ENCODE measurements around the gene NDUFA3.

DNA sequence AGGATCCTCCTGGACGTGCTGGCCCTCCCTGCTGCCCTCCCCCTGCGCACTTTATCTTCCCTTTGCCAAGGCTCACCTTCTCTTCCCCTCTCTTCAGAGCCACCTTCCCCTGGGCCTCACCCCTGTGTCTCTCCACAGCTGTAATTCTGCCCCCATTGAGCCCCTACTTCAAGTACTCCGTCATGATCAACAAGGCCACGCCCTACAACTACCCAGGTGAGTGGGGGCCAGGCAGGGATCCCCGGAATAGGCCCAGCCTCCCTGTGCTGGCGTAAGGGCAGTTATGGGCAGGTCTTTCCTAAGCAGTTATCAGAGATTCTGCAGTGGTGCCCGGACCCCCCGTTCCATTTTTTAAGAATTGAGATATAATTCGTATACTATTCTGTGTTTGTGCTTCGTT lies 3.1 kb downstream of the NDUFA3 start:
- TF ChIP-seq, protein P1, sequence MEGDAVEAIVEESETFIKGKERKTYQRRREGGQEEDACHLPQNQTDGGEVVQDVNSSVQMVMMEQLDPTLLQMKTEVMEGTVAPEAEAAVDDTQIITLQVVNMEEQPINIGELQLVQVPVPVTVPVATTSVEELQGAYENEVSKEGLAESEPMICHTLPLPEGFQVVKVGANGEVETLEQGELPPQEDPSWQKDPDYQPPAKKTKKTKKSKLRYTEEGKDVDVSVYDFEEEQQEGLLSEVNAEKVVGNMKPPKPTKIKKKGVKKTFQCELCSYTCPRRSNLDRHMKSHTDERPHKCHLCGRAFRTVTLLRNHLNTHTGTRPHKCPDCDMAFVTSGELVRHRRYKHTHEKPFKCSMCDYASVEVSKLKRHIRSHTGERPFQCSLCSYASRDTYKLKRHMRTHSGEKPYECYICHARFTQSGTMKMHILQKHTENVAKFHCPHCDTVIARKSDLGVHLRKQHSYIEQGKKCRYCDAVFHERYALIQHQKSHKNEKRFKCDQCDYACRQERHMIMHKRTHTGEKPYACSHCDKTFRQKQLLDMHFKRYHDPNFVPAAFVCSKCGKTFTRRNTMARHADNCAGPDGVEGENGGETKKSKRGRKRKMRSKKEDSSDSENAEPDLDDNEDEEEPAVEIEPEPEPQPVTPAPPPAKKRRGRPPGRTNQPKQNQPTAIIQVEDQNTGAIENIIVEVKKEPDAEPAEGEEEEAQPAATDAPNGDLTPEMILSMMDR (IDR thresholded peaks at IDR 0.05; ENCODE audit: poor library complexity, severe bottlenecking) = no peak
- TF ChIP-seq POLR2AphosphoS5 (IDR thresholded peaks at IDR 0.05) (no peak), EZH2 (IDR thresholded peaks at IDR 0.05; ENCODE audit: borderline replicate concordance, insufficient read depth, low read length, poor library complexity, severe bottlenecking) (no peak), EP300 (conservative IDR thresholded peaks at IDR 0.05; ENCODE audit: poor library complexity, severe bottlenecking) (no peak), TAF1 (IDR thresholded peaks at IDR 0.05; ENCODE audit: low read depth) (no peak), SMC3 (conservative IDR thresholded peaks at IDR 0.05; ENCODE audit: poor library complexity) (no peak), RAD21 (conservative IDR thresholded peaks at IDR 0.05) (no peak), MXI1 (conservative IDR thresholded peaks at IDR 0.05; ENCODE audit: poor library complexity, severe bottlenecking) (no peak)
- TF ChIP-seq, protein P2, sequence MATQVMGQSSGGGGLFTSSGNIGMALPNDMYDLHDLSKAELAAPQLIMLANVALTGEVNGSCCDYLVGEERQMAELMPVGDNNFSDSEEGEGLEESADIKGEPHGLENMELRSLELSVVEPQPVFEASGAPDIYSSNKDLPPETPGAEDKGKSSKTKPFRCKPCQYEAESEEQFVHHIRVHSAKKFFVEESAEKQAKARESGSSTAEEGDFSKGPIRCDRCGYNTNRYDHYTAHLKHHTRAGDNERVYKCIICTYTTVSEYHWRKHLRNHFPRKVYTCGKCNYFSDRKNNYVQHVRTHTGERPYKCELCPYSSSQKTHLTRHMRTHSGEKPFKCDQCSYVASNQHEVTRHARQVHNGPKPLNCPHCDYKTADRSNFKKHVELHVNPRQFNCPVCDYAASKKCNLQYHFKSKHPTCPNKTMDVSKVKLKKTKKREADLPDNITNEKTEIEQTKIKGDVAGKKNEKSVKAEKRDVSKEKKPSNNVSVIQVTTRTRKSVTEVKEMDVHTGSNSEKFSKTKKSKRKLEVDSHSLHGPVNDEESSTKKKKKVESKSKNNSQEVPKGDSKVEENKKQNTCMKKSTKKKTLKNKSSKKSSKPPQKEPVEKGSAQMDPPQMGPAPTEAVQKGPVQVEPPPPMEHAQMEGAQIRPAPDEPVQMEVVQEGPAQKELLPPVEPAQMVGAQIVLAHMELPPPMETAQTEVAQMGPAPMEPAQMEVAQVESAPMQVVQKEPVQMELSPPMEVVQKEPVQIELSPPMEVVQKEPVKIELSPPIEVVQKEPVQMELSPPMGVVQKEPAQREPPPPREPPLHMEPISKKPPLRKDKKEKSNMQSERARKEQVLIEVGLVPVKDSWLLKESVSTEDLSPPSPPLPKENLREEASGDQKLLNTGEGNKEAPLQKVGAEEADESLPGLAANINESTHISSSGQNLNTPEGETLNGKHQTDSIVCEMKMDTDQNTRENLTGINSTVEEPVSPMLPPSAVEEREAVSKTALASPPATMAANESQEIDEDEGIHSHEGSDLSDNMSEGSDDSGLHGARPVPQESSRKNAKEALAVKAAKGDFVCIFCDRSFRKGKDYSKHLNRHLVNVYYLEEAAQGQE (IDR thresholded peaks at IDR 0.05; ENCODE audit: borderline replicate concordance) = no peak

All from neural cell (in vitro differentiated cells).